ENCODE measurements around the gene NSMF.

NSMF gene

GRCh38 chr9:137476856-137477255 is 17.7 kb upstream of the NSMF start:
- TF ChIP-seq PKNOX1 (IDR thresholded peaks at IDR 0.05): no peak
- no peak for TF ChIP-seq FOXA1 (IDR thresholded peaks at IDR 0.05)
- TF ChIP-seq SUZ12 (IDR thresholded peaks at IDR 0.05): no peak
- no peak for TF ChIP-seq TARDBP (IDR thresholded peaks at IDR 0.05)
- TF ChIP-seq NFRKB (IDR thresholded peaks at IDR 0.05): no peak
- no peak for TF ChIP-seq ARNT (IDR thresholded peaks at IDR 0.05)
- TF ChIP-seq HDGF (IDR thresholded peaks at IDR 0.05; ENCODE audit: borderline replicate concordance): no peak
- no peak for TF ChIP-seq SP1 (IDR thresholded peaks at IDR 0.05)
- TF ChIP-seq BHLHE40 (IDR thresholded peaks at IDR 0.05; ENCODE audit: borderline replicate concordance): no peak
- TF ChIP-seq FOXM1 (IDR thresholded peaks at IDR 0.05; ENCODE audit: borderline replicate concordance): no peak
- TF ChIP-seq L3MBTL2 (conservative IDR thresholded peaks at IDR 0.05): no peak
- TF ChIP-seq ELF4 (IDR thresholded peaks at IDR 0.05): no peak
- no peak for TF ChIP-seq ZNF384 (IDR thresholded peaks at IDR 0.05)
- no peak for DNase-seq (ENCODE audit: extremely low spot score)
- CTCF ChIA-PET: no interaction called here
- POLR2A ChIA-PET: no interaction called here

GRCh38 chr9:137475666-137476065 is 16.5 kb upstream of the NSMF start:
- CTCF ChIA-PET: no interaction called here
- no peak for DNase-seq (ENCODE audit: extremely low spot score)
- no peak for TF ChIP-seq SP1 (IDR thresholded peaks at IDR 0.05)
- TF ChIP-seq BHLHE40 (IDR thresholded peaks at IDR 0.05; ENCODE audit: borderline replicate concordance): no peak
- no peak for TF ChIP-seq L3MBTL2 (conservative IDR thresholded peaks at IDR 0.05)
- no peak for TF ChIP-seq NFRKB (IDR thresholded peaks at IDR 0.05)
- no peak for TF ChIP-seq SUZ12 (IDR thresholded peaks at IDR 0.05)
- no peak for TF ChIP-seq PKNOX1 (IDR thresholded peaks at IDR 0.05)
- no peak for TF ChIP-seq HDGF (IDR thresholded peaks at IDR 0.05; ENCODE audit: borderline replicate concordance)
- TF ChIP-seq FOXK2 (IDR thresholded peaks at IDR 0.05): no peak
- TF ChIP-seq ZNF384 (IDR thresholded peaks at IDR 0.05): no peak
- TF ChIP-seq CTBP1 (IDR thresholded peaks at IDR 0.05; ENCODE audit: borderline replicate concordance): no peak
- no peak for TF ChIP-seq LEF1 (IDR thresholded peaks at IDR 0.05; ENCODE audit: borderline replicate concordance)
- no peak for TF ChIP-seq ARNT (IDR thresholded peaks at IDR 0.05)
- TF ChIP-seq TARDBP (IDR thresholded peaks at IDR 0.05): no peak
- TF ChIP-seq FOXM1 (IDR thresholded peaks at IDR 0.05; ENCODE audit: borderline replicate concordance): no peak
- TF ChIP-seq FOXA1 (IDR thresholded peaks at IDR 0.05): no peak
- no peak for TF ChIP-seq ELF4 (IDR thresholded peaks at IDR 0.05)
- POLR2A ChIA-PET: no interaction called here

- no peak for TF ChIP-seq TARDBP (IDR thresholded peaks at IDR 0.05)
- no peak for TF ChIP-seq ARNT (IDR thresholded peaks at IDR 0.05)
- TF ChIP-seq FOXK2 (IDR thresholded peaks at IDR 0.05): no peak
- no peak for TF ChIP-seq PKNOX1 (IDR thresholded peaks at IDR 0.05)
- TF ChIP-seq SUZ12 (IDR thresholded peaks at IDR 0.05): no peak
- TF ChIP-seq NFRKB (IDR thresholded peaks at IDR 0.05): no peak
- TF ChIP-seq SP1 (IDR thresholded peaks at IDR 0.05): no peak
- TF ChIP-seq HDGF (IDR thresholded peaks at IDR 0.05; ENCODE audit: borderline replicate concordance): no peak
- TF ChIP-seq BHLHE40 (IDR thresholded peaks at IDR 0.05; ENCODE audit: borderline replicate concordance): no peak
- no peak for TF ChIP-seq L3MBTL2 (conservative IDR thresholded peaks at IDR 0.05)
- no peak for TF ChIP-seq LEF1 (IDR thresholded peaks at IDR 0.05; ENCODE audit: borderline replicate concordance)
- no peak for TF ChIP-seq ZNF384 (IDR thresholded peaks at IDR 0.05)
- no peak for TF ChIP-seq ELF4 (IDR thresholded peaks at IDR 0.05)
- no peak for TF ChIP-seq CTBP1 (IDR thresholded peaks at IDR 0.05; ENCODE audit: borderline replicate concordance)
- no peak for TF ChIP-seq FOXA1 (IDR thresholded peaks at IDR 0.05)
- TF ChIP-seq FOXM1 (IDR thresholded peaks at IDR 0.05; ENCODE audit: borderline replicate concordance): no peak
- POLR2A ChIA-PET: no interaction called here
- CTCF ChIA-PET: no interaction called here
- no peak for DNase-seq (ENCODE audit: extremely low spot score)
Measured at GRCh38 chr9:137474271-137474670, 15.1 kb upstream of the NSMF start.

DNA sequence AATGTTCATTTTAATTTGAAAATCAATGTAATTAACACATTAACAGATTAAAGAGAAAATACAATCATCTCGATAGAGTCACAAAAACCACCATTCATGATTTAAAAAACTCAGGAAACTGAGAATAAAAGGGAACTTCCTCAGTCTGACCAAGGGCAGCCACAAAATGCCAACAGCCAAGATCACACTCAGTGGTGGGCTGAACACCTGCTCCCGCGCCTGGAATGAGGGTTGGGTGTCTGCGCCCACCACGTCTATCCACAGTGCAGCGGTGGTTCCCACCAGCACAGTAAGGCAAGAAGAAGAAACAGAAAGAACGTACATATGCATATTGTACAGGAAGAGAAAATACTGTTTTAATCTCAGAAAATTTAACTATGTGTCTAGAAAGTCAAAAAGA is 11.7 kb upstream of the NSMF start:
- POLR2A ChIA-PET: no interaction called here
- TF ChIP-seq ARNT (IDR thresholded peaks at IDR 0.05) (no peak), SP1 (IDR thresholded peaks at IDR 0.05) (no peak), ZNF384 (IDR thresholded peaks at IDR 0.05) (no peak), FOXM1 (IDR thresholded peaks at IDR 0.05; ENCODE audit: borderline replicate concordance) (no peak), SUZ12 (IDR thresholded peaks at IDR 0.05) (no peak), NFRKB (IDR thresholded peaks at IDR 0.05) (no peak), ELF4 (IDR thresholded peaks at IDR 0.05) (no peak), FOXA1 (IDR thresholded peaks at IDR 0.05) (no peak), CTBP1 (IDR thresholded peaks at IDR 0.05; ENCODE audit: borderline replicate concordance) (no peak)
- CTCF ChIA-PET: no interaction called here
- no peak for DNase-seq (ENCODE audit: extremely low spot score)

- CTCF ChIA-PET: no interaction called here
- POLR2A ChIA-PET: no interaction called here
- DNase-seq (ENCODE audit: extremely low spot score): no peak
- TF ChIP-seq BHLHE40 (IDR thresholded peaks at IDR 0.05; ENCODE audit: borderline replicate concordance): no peak
- no peak for TF ChIP-seq TARDBP (IDR thresholded peaks at IDR 0.05)
- TF ChIP-seq NFRKB (IDR thresholded peaks at IDR 0.05): no peak
- no peak for TF ChIP-seq SP1 (IDR thresholded peaks at IDR 0.05)
- no peak for TF ChIP-seq FOXA1 (IDR thresholded peaks at IDR 0.05)
- no peak for TF ChIP-seq ZNF384 (IDR thresholded peaks at IDR 0.05)
- no peak for TF ChIP-seq PKNOX1 (IDR thresholded peaks at IDR 0.05)
- TF ChIP-seq SUZ12 (IDR thresholded peaks at IDR 0.05): no peak
- no peak for TF ChIP-seq ARNT (IDR thresholded peaks at IDR 0.05)
- no peak for TF ChIP-seq FOXK2 (IDR thresholded peaks at IDR 0.05)
- no peak for TF ChIP-seq CTBP1 (IDR thresholded peaks at IDR 0.05; ENCODE audit: borderline replicate concordance)
- TF ChIP-seq LEF1 (IDR thresholded peaks at IDR 0.05; ENCODE audit: borderline replicate concordance): no peak
- no peak for TF ChIP-seq FOXM1 (IDR thresholded peaks at IDR 0.05; ENCODE audit: borderline replicate concordance)
- TF ChIP-seq HDGF (IDR thresholded peaks at IDR 0.05; ENCODE audit: borderline replicate concordance): no peak
- TF ChIP-seq ELF4 (IDR thresholded peaks at IDR 0.05): no peak
- TF ChIP-seq L3MBTL2 (conservative IDR thresholded peaks at IDR 0.05): no peak
Measured at GRCh38 chr9:137467896-137468295, 8.8 kb upstream of the NSMF start.
